Middle frontal gyrus (tissue), 1 donor: Measurements from ENCODE around the gene DDX5.
"Not testable (repeated sequence)": the region's sequence is repeated elsewhere in the genome, so short reads cannot be mapped to it uniquely, and the experiment has no call there.

Source experiments
- DNase-seq: peaks from one replicate; pipeline ENCODE4 v3.0.0-alpha.2; 2015; ENCODE audit warnings: low spot score; ENCODE audit errors: extremely low spot score

Gene DDX5

GRCh38 chr17:64508683-64509082 is 2.6 kb upstream of the DDX5 start:
- DNase-seq = no peak

GRCh38 chr17:64507413-64507782 is 1.3 kb upstream of the DDX5 start:
- DNase-seq = peak; percentile 52

DNA sequence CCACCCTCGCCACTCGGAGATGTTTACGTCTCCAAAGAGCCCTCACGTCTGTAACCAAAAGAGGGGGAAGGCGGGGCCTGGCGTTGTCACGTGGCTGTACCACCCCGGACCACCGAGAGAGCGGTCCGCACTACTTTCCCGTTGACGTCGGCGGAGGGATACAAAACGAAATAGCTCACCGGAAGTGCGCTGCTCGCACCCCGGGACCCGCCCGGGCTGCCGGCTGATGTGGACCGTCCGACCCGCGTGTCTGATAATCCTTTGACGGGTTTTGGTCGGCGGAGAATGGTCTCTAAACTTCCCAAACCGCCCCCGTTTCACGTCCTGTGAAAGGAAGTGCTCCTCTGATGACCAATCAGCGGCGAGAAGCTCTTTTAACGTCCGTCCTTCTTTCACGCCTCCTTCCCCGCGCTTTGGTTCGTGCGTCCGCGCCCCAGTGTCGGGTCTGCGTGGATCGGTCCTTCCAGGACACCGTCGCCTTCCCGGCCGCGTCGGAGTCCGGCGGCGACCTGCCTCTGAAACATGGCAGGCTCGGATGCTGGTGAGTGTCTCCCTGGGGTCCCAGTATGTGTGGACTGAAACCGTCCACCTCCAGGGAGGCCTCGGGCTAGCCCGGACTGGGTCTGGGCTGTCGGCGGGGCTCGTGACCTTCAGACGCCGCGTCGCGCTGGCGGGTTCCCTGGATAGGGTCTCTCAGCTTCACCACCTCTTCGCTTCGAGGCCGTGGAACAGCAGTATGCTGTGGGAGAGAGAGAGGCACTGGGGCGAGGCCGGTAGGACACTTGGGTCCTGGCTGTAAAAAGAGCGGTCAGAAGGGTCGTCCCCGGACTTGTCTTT is 705 bp upstream of the DDX5 start, which contains the start of gene CEP95:
Gene CEP95 (plus strand): TSS at position 402 of the 837 bp plus-strand sequence. CDS start 121 bp downstream, at position 523.
- peak; percentile 83 for DNase-seq

GRCh38 chr17:64505340-64506200 is 519 bp downstream of the DDX5 start:
- DNase-seq = peak; percentile 83

DNA sequence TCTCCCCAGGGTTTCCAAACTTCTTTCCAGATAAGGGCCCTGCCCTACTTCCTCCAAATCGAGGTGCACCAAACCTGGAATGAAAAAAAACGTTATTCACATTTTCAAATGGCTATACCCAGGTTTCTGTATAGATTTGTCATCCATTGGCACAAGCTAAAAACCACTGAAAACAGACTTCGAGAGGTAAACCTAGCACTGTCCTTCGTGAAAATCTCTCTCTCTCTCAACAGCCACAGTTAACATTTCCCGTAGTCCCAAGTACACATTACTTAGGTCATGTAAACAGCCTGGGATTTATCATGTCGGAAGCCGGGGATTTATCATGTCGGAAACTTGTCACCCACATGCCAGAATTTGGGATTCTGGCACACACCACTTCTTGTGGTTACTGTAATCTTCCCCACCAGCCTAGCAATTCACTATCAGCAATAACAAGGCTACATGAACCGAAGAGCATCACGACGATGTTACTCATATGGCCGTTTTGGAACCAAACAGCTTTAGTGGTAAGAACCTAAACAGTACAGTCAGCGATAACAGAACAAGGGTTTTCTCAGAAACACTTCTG is 1.2 kb downstream of the DDX5 start:
- no peak for DNase-seq

- DNase-seq = no peak
Measured at GRCh38 chr17:64503821-64504768, 2.0 kb downstream of the DDX5 start.

GRCh38 chr17:64503341-64503740 is 2.7 kb downstream of the DDX5 start:
- DNase-seq = no peak

GRCh38 chr17:64502809-64503208 is 3.3 kb downstream of the DDX5 start:
- no peak for DNase-seq

DNA sequence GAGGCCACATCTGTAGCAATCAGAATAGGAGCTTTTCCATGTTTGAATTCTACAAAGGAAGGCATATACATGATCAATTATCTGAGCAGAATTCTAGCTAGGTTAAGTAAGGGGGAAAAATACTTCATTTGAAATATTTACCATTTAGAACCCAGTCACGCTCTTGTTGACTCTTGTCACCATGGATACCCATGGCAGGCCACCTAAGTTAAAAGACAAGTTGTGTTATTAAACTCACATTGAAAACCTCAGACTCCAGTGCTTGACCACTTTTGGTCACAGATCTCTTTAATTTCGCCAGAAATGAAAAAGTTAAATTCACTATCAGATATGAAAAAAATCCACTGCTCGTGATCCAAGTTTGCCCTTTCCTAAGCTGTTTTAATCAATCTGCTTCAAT is 4.1 kb downstream of the DDX5 start:
- DNase-seq = no peak

GRCh38 chr17:64500862-64501765 is 5.0 kb downstream of the DDX5 start:
- no peak for DNase-seq

GRCh38 chr17:64500487-64500859 is 5.6 kb downstream of the DDX5 start:
- DNase-seq = no peak

DNA sequence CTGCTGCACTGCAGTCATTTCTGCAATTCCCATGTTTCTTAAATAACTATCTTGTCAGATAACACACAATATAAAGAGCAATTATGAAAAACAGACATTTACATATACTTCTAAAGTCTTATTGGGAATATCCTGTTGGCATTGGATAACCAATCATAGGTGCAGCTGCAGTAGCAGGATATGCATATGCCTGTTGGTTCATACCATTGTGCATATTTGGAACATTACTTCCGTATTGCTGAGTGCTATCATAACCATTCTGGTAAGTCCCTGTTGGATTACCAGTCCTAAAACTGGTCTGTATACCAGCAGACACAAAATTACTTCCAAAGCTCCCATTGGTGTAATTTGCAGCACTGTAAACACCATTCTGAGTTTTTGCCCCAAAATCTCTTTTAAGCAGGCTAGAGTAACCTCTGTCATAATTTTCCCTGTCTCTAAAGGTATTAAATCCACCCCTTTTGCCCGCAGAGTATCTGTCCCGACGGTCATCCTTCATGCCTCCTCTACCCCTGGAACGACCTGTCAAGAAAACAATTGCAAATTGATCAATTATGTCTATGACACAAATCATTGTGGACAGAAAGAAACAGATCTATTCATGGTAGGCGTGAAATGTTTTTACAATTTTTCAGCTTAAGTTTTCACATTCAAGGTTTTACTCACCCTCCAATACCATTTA is 6.1 kb downstream of the DDX5 start:
- no peak for DNase-seq

- DNase-seq = no peak
Measured at GRCh38 chr17:64498308-64499203, 7.5 kb downstream of the DDX5 start.

DNA sequence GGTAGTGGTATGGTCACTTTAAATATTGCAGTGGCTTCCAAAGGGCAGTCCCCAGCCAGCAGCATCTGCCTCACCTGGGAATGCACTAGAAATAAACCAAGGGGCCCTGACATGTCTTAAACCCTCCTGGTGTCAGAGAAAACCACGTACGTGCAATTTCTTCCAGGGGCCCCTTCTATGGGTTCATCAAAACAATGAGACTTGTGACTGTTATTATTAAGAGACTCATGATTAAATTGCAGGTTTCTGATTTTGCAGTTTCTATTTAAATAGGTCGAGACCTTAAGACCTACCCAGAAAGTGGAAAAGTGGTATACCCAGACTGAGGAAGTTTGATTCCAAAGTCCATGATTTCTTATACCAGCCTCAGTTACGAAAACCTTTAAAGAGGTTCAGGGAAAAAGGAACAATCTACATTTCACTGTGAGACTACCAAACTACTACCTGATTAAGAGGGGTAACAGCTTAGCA is 8.5 kb downstream of the DDX5 start:
- no peak for DNase-seq

GRCh38 chr17:64496786-64497564 is 9.1 kb downstream of the DDX5 start, which contains the start of gene POLG2:
TSS of gene POLG2 (minus strand) at chr17:64497054. CDS start at chr17:64496968, 86 bp downstream.
- peak; percentile 84 for DNase-seq

GRCh38 chr17:64496348-64496785 is 9.7 kb downstream of the DDX5 start:
- DNase-seq = no peak

DNA sequence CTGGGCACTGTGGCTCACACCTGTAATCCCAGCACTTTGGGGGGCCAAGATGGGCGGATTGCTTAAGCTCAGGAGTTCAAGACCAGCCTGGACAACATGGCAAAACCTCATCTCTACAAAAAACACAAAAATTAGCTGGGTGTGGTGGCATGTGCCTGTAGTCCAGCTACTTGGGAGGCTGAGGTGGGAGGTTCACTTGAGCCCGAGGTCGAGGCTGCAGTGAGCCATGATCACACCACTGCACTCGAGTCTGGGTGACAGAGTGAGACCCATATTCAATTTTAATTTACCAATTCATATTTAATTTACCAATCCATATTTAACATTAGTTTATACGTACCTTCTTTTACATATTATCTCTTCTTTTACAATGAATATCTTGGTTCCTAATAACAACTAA is 10.8 kb downstream of the DDX5 start:
- not testable (repeated sequence) for DNase-seq
